Thyroid gland (tissue), 4 donors: ENCODE measurements around the gene NCKAP5.

Experiments
- CTCF ChIP-seq, 6 experiments: fragments of 200-600 bp in 3 of 6; fragments of 450-650 bp in 3 of 6; sonication (generic) in 3 of 6; IDR thresholded peaks; one replicate each; pipeline ENCODE4 v1.5.1; 2016 to 2019; ENCODE audit warnings: antibody characterized with exemption in 6 of 6, mild to moderate bottlenecking in 2 of 6, inconsistent platforms in 1 of 6, moderate library complexity in 1 of 6
- POLR2A ChIP-seq, 2 donors: fragments of 450-650 bp; IDR thresholded peaks; one replicate each; pipeline ENCODE4 v1.6.1; 2017; ENCODE audit warnings: antibody characterized with exemption in 2 of 2, mild to moderate bottlenecking in 2 of 2, moderate library complexity in 1 of 2

GRCh38 chr2:133425612-133426011 lies 142.7 kb downstream of the NCKAP5 start:
- TF ChIP-seq CTCF (IDR thresholded peaks at IDR 0.05) (no peak), POLR2A (IDR thresholded peaks at IDR 0.05) (no peak)
